GM23338 (cell line): ENCODE results near the gene MYO7B.

Experiments used
- CTCF ChIP-seq, 2 experiments: fragments of 200-600 bp in 1 of 2; sonication (generic) in 1 of 2; conservative IDR thresholded peaks; 2 replicates each; pipeline versions ENCODE4 v1.5.1 to v1.6.1; 2016 to 2017; ENCODE audit warnings: antibody characterized with exemption in 2 of 2, low read depth in 2 of 2, mild to moderate bottlenecking in 2 of 2, moderate library complexity in 1 of 2
- NANOG ChIP-seq: IDR thresholded peaks from 2 replicates; pipeline ENCODE4 v1.6.1; 2016; ENCODE audit warnings: antibody characterized with exemption, borderline replicate concordance

- TF ChIP-seq NANOG (no peak), CTCF (conservative IDR thresholded peaks at IDR 0.05; ENCODE audit: low read depth in 2 of 2) (no peak)
These were observed 75.8 kb downstream of the MYO7B start for GRCh38 chr2:127611076-127611925.
